Measurements from ENCODE around the gene NCKAP5. TPM values are rescaled to one million over a fixed set of nuclear protein-coding genes. Genes with fewer than 3 reads are reported as not detected.
A peak's percentile ranks its signal among the peaks of the same experiment; 100 is the strongest.

Gene NCKAP5
- polyA plus RNA-seq, 2 of the 4 experiments (the other 2 are of a cell fraction), result 3.0 to 4.1 TPM

DNA sequence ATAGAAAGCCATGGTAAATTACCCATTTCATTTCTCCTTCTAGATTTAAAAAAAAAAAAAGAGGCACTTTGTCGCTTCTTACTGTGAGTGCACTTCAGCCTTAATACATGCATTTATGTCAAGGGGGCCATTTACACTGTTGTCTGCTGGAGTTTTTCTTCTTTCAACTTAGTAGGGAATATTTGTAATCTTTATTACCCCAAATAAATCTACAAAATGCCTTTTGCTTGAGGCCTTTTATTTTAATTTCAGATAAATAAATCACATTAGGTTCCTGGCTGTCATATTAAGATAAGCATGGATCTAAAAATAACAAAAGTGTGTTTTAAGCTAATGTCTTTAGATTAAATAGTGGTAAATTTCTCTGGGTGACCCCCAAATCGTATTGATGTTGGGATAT lies 276.0 kb downstream of the NCKAP5 start (continued):
- TF ChIP-seq, protein P1, sequence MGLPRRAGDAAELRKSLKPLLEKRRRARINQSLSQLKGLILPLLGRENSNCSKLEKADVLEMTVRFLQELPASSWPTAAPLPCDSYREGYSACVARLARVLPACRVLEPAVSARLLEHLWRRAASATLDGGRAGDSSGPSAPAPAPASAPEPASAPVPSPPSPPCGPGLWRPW (IDR thresholded peaks at IDR 0.05), result no peak

DNA sequence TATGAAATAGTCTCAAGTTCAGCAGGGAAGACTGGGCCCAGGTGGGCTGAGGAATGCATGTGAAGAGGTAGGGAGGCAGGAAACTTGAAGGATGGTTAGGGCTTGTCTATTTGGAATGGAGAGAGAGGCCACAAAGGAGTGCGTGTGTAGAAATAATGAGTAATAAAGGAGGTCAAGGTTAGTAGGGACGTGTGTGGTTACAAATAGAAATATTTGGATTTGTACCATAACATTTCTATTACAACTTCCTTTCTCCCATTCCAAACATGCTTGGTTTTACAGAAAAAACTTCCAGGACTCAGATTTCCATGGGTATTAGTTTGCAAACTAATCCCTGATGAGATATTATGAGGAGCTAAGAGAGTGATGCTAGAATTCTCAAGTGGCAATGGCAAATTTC lies 280.6 kb downstream of the NCKAP5 start:
- no peak for DNase-seq (ENCODE audit: low read depth in 1 of 2, low spot score in 1 of 2)
- no peak for FAIRE-seq
- H3K4me1 ChIP-seq, result peaks cover 6% of the 10 kb centered on the region; the same call in 1 of the 3 replicates
- H3K9me3 ChIP-seq, result no peaks in the 10 kb centered on the region
- no peak overlapping the region for H3K4me3 ChIP-seq
- 56% methylated on average over 2 of the region's 2 CpGs for WGBS (ENCODE audit: missing lambda C conversion rate)
- ChIA-PET POLR2A (no interaction called here), CTCF (no interaction called here)
- H3K27ac ChIP-seq, result no peak overlapping the region
- TF ChIP-seq, protein P2, sequence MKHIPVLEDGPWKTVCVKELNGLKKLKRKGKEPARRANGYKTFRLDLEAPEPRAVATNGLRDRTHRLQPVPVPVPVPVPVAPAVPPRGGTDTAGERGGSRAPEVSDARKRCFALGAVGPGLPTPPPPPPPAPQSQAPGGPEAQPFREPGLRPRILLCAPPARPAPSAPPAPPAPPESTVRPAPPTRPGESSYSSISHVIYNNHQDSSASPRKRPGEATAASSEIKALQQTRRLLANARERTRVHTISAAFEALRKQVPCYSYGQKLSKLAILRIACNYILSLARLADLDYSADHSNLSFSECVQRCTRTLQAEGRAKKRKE (CRISPR knock-in tag; IDR thresholded peaks at IDR 0.05; ENCODE audit: low read depth), result no peak
- TF ChIP-seq RFX5 (IDR thresholded peaks at IDR 0.05) (no peak), CHD2 (IDR thresholded peaks at IDR 0.05; ENCODE audit: low read length, partially characterized antibody) (no peak), CHD4 (IDR thresholded peaks at IDR 0.05; ENCODE audit: borderline replicate concordance) (no peak), ZC3H11A (IDR thresholded peaks at IDR 0.05) (no peak), MAFK (IDR thresholded peaks at IDR 0.05; ENCODE audit: partially characterized antibody) (no peak), CBX2 (IDR thresholded peaks at IDR 0.05; ENCODE audit: borderline replicate concordance, low read depth) (no peak), HDAC2 (IDR thresholded peaks at IDR 0.05) (no peak), TP53 (CRISPR knock-in tag; IDR thresholded peaks at IDR 0.05) (no peak), FOXS1 (CRISPR knock-in tag; IDR thresholded peaks at IDR 0.05) (no peak), HOXA7 (CRISPR knock-in tag; IDR thresholded peaks at IDR 0.05) (no peak), BHLHE40 (IDR thresholded peaks at IDR 0.05; ENCODE audit: low read depth, low read length) (no peak), MYC (IDR thresholded peaks at IDR 0.05; ENCODE audit: borderline replicate concordance, low read length) (no peak), ZFP36 (IDR thresholded peaks at IDR 0.05; ENCODE audit: borderline replicate concordance, partially characterized antibody) (no peak), RCOR1 (IDR thresholded peaks at IDR 0.05; ENCODE audit: low read depth, low read length) (no peak), CBX8 (IDR thresholded peaks at IDR 0.05) (no peak)
- TF ChIP-seq, protein P3, sequence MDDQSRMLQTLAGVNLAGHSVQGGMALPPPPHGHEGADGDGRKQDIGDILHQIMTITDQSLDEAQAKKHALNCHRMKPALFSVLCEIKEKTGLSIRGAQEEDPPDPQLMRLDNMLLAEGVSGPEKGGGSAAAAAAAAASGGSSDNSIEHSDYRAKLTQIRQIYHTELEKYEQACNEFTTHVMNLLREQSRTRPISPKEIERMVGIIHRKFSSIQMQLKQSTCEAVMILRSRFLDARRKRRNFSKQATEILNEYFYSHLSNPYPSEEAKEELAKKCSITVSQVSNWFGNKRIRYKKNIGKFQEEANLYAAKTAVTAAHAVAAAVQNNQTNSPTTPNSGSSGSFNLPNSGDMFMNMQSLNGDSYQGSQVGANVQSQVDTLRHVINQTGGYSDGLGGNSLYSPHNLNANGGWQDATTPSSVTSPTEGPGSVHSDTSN (IDR thresholded peaks at IDR 0.05), result no peak
- TF ChIP-seq, protein P1 (IDR thresholded peaks at IDR 0.05), result no peak
- TF ChIP-seq, protein P4, sequence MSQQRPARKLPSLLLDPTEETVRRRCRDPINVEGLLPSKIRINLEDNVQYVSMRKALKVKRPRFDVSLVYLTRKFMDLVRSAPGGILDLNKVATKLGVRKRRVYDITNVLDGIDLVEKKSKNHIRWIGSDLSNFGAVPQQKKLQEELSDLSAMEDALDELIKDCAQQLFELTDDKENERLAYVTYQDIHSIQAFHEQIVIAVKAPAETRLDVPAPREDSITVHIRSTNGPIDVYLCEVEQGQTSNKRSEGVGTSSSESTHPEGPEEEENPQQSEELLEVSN (IDR thresholded peaks at IDR 0.05; ENCODE audit: borderline replicate concordance, low read depth), result no peak
- TF ChIP-seq, protein P5, sequence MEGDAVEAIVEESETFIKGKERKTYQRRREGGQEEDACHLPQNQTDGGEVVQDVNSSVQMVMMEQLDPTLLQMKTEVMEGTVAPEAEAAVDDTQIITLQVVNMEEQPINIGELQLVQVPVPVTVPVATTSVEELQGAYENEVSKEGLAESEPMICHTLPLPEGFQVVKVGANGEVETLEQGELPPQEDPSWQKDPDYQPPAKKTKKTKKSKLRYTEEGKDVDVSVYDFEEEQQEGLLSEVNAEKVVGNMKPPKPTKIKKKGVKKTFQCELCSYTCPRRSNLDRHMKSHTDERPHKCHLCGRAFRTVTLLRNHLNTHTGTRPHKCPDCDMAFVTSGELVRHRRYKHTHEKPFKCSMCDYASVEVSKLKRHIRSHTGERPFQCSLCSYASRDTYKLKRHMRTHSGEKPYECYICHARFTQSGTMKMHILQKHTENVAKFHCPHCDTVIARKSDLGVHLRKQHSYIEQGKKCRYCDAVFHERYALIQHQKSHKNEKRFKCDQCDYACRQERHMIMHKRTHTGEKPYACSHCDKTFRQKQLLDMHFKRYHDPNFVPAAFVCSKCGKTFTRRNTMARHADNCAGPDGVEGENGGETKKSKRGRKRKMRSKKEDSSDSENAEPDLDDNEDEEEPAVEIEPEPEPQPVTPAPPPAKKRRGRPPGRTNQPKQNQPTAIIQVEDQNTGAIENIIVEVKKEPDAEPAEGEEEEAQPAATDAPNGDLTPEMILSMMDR (IDR thresholded peaks at IDR 0.05), result no peak
- H3K4me2 ChIP-seq, result no peak overlapping the region
- no peak for ATAC-seq

DNA sequence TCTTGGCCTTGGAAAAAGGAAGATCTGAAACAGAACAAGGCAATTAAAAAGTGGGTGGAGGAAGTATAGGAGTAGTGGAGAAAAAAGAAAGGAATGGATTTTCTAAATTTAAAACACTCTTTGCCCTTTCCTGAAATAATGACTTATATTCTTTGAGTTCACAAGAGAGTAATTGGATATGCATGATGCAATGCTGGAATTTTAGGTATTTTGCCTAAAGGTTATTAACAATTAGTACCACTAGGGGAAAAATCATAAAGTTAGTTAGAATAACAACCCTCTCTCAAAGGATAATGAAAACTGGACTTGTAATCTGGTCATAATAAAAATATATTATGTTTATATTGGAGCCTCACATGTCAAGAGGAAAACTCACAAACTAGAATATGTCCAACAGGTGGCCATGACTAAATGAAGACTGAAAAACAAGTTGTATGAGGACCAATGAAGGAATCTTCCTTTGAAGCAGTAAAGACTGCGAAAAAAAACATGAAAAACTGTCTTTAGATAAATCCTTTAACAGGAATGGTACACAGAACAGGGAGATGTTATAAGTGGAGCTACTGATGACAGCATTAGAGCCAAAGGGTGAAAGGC lies 281.8 kb downstream of the NCKAP5 start:
- CTCF ChIA-PET, result interaction anchor here (0.7 kb wide), 1 partner anchor 18 kb away, joined by 3 read pairs; no protein-coding TSS in a partner anchor
- Histone ChIP-seq H3K4me1 (peaks cover 6% of the 10 kb centered on the region; the same call in 1 of the 3 replicates), H3K4me3 (no peak overlapping the region), H3K27ac (0 out of 6 replicates have a peak overlapping the region, but pooled peaks of 1 of the 2 experiments have one; percentile 19), H3K9me3 (no peaks in the 10 kb centered on the region), H3K4me2 (no peak overlapping the region)
- POLR2A ChIA-PET, result no interaction called here
- FAIRE-seq (no peak), DNase-seq (ENCODE audit: low read depth in 1 of 2, low spot score in 1 of 2) (no peak), ATAC-seq (no peak)
- 40% methylated on average over 1 of the region's 1 CpG for WGBS (ENCODE audit: missing lambda C conversion rate)
- TF ChIP-seq, protein P6, sequence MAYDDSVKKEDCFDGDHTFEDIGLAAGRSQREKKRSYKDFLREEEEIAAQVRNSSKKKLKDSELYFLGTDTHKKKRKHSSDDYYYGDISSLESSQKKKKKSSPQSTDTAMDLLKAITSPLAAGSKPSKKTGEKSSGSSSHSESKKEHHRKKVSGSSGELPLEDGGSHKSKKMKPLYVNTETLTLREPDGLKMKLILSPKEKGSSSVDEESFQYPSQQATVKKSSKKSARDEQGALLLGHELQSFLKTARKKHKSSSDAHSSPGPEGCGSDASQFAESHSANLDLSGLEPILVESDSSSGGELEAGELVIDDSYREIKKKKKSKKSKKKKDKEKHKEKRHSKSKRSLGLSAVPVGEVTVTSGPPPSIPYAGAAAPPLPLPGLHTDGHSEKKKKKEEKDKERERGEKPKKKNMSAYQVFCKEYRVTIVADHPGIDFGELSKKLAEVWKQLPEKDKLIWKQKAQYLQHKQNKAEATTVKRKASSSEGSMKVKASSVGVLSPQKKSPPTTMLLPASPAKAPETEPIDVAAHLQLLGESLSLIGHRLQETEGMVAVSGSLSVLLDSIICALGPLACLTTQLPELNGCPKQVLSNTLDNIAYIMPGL (CRISPR knock-in tag; IDR thresholded peaks at IDR 0.05; ENCODE audit: borderline replicate concordance), result no peak
- TF ChIP-seq NPAS2 (CRISPR knock-in tag; IDR thresholded peaks at IDR 0.05; ENCODE audit: borderline replicate concordance) (no peak), SREBF2 (IDR thresholded peaks at IDR 0.05) (no peak), RCOR1 (IDR thresholded peaks at IDR 0.05; ENCODE audit: low read depth, low read length) (no peak), HEYL (CRISPR knock-in tag; IDR thresholded peaks at IDR 0.05) (no peak), TFCP2L1 (CRISPR knock-in tag; IDR thresholded peaks at IDR 0.05) (no peak), HDAC2 (IDR thresholded peaks at IDR 0.05) (no peak), TP53 (CRISPR knock-in tag; IDR thresholded peaks at IDR 0.05) (no peak), KDM1A (IDR thresholded peaks at IDR 0.05; ENCODE audit: low read depth) (no peak), MAZ (IDR thresholded peaks at IDR 0.05; ENCODE audit: borderline replicate concordance, low read depth, low read length) (no peak), CHD2 (IDR thresholded peaks at IDR 0.05; ENCODE audit: low read length, partially characterized antibody) (no peak), JUNB (IDR thresholded peaks at IDR 0.05) (no peak), CBX2 (IDR thresholded peaks at IDR 0.05; ENCODE audit: borderline replicate concordance, low read depth) (no peak), HOXA7 (CRISPR knock-in tag; IDR thresholded peaks at IDR 0.05) (no peak)

Measured in A549 (cell line).